ENCODE data around the gene TCOF1. TPM values are rescaled to one million over a fixed set of nuclear protein-coding genes. Genes with fewer than 3 reads are reported as not detected.

The TCOF1 gene
- total and polyA plus RNA-seq, 2 of the 8 experiments (the other 6 are each of a cell fraction or from before 2014, with no cell fraction given): 35.9 to 170 TPM

- Histone ChIP-seq H3K79me2 (ENCODE audit: control insufficient read depth in 1 of 2, insufficient read depth in 2 of 2, low read length in 2 of 2) (no peaks in the 10 kb centered on the region), H3K23me2 (ENCODE audit: low read depth, low read length) (peaks cover 1% of the 10 kb centered on the region; the same call in 1 of the 2 replicates), H2BK15ac (ENCODE audit: low read length) (no peak overlapping the region), H3K14ac (ENCODE audit: insufficient read length) (no peak overlapping the region), H3K4me1 (replicated peaks in 1 of 4; ENCODE audit: control insufficient read depth in 3 of 4, insufficient read depth in 4 of 4, low read length in 3 of 4) (peaks cover 0 to 2% (median 0%) of the 10 kb centered on the region in 4 experiments; a peak in 1 of 7 replicates), H3K56ac (replicated peaks; ENCODE audit: insufficient read length, low read depth, low read length) (no peak overlapping the region), H2BK12ac (ENCODE audit: low read depth, low read length) (no peak overlapping the region), H3K23ac (ENCODE audit: insufficient read length) (no peak overlapping the region), H3K36me3 (ENCODE audit: control insufficient read depth in 2 of 4, insufficient read depth in 4 of 4, low read length in 3 of 4) (no peaks in the 10 kb centered on the region), H3K9ac (replicated peaks in 1 of 4; ENCODE audit: extremely low read depth in 1 of 4, low read depth in 3 of 4, low read length in 3 of 4) (no peak overlapping the region), H2AK5ac (ENCODE audit: low read depth, low read length) (no peak overlapping the region), H4K5ac (ENCODE audit: insufficient read length, low read depth, low read length) (no peak overlapping the region), H3K18ac (ENCODE audit: extremely low read depth, low read length) (no peak overlapping the region), H3K4me3 (ENCODE audit: extremely low read depth in 1 of 4, insufficient read depth in 2 of 4, low read depth in 3 of 4, low read length in 4 of 4) (no peak overlapping the region), H3K27me3 (replicated peaks in 1 of 4; ENCODE audit: control insufficient read depth in 3 of 4, extremely low read depth in 1 of 4, insufficient read depth in 3 of 4, low read length in 3 of 4) (no peaks in the 10 kb centered on the region), H2AFZ (ENCODE audit: low read length) (no peak overlapping the region), H3K4me2 (ENCODE audit: insufficient read depth in 1 of 2, low read depth in 2 of 2, low read length in 2 of 2) (no peak overlapping the region), H4K91ac (replicated peaks; ENCODE audit: insufficient read length, low read length) (no peak overlapping the region), H3K4ac (replicated peaks; ENCODE audit: insufficient read length, low read depth, low read length) (no peak overlapping the region), H4K8ac (ENCODE audit: extremely low read depth, insufficient read depth, low read length) (no peak overlapping the region), H3K27ac (ENCODE audit: low read depth, low read length) (no peak overlapping the region), H2BK120ac (replicated peaks; ENCODE audit: low read depth, low read length) (no peak overlapping the region), H4K20me1 (replicated peaks in 1 of 2; ENCODE audit: control insufficient read depth in 1 of 2, insufficient read depth in 2 of 2, low read length in 2 of 2) (no peaks in the 10 kb centered on the region), H3K79me1 (ENCODE audit: low read depth, low read length) (no peaks in the 10 kb centered on the region), H2BK5ac (ENCODE audit: low read depth, low read length) (no peak overlapping the region), H2BK20ac (ENCODE audit: low read length) (no peak overlapping the region), H3K9me3 (ENCODE audit: insufficient read depth in 2 of 2, low read depth in 1 of 2, low read length in 1 of 2) (no peaks in the 10 kb centered on the region)
- ChIA-PET POLR2A (ENCODE audit: partially characterized antibody) (no interaction called here), CTCF (ENCODE audit: partially characterized antibody) (interaction anchor here (0.7 to 15.6 kb wide), 6 partner anchors 11 to 187 kb away, joined by 3 to 126 read pairs (median 3); no protein-coding TSS in a partner anchor)
- DNase-seq (ENCODE audit: low read depth in 1 of 2, low spot score in 2 of 2): no peak
- 80% methylated on average over 5 of the region's 5 CpGs; no CpG with 5 or more reads in 1 of the 2 experiments for WGBS, 2 experiments (ENCODE audit: extremely low coverage in 1 of 2, insufficient coverage in 1 of 2, insufficient read length in 1 of 2, insufficient replicate concordance in 2 of 2, low coverage in 1 of 2, low lambda C conversion rate in 2 of 2, missing lambda C conversion rate in 1 of 2)
- FAIRE-seq: no peak
- no peak for TF ChIP-seq CBX5 (IDR thresholded peaks at IDR 0.05; ENCODE audit: low read depth, low read length)
- no peak for TF ChIP-seq SP1 (IDR thresholded peaks at IDR 0.05; ENCODE audit: low read depth, low read length)
- no peak for TF ChIP-seq CTCF (IDR thresholded peaks at IDR 0.05; ENCODE audit: control extremely low read depth in 1 of 3, insufficient read depth in 1 of 3, low read depth in 1 of 3, low read length in 3 of 3)
- TF ChIP-seq PHF8 (conservative IDR thresholded peaks at IDR 0.05; ENCODE audit: low read depth, low read length): no peak
- no peak for TF ChIP-seq RNF2 (IDR thresholded peaks at IDR 0.05; ENCODE audit: borderline replicate concordance, low read depth, low read length, missing control alignments, poor library complexity, severe bottlenecking)
- no peak for TF ChIP-seq SP4 (IDR thresholded peaks at IDR 0.05; ENCODE audit: low read length)
- TF ChIP-seq, protein P1, sequence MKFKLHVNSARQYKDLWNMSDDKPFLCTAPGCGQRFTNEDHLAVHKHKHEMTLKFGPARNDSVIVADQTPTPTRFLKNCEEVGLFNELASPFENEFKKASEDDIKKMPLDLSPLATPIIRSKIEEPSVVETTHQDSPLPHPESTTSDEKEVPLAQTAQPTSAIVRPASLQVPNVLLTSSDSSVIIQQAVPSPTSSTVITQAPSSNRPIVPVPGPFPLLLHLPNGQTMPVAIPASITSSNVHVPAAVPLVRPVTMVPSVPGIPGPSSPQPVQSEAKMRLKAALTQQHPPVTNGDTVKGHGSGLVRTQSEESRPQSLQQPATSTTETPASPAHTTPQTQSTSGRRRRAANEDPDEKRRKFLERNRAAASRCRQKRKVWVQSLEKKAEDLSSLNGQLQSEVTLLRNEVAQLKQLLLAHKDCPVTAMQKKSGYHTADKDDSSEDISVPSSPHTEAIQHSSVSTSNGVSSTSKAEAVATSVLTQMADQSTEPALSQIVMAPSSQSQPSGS (IDR thresholded peaks at IDR 0.05; ENCODE audit: low read length): no peak
- TF ChIP-seq EP300 (IDR thresholded peaks at IDR 0.05; ENCODE audit: borderline replicate concordance in 1 of 2, low read depth in 2 of 2, low read length in 2 of 2): no peak
- TF ChIP-seq MAFK (IDR thresholded peaks at IDR 0.05; ENCODE audit: low read depth, low read length): no peak
These were observed 18.3 kb upstream of the TCOF1 start for GRCh38 chr5:150339165-150339564.
